H4 (cell line): ENCODE measurements around the gene ABCA4. TPM values are rescaled to one million over a fixed set of nuclear protein-coding genes. Genes with fewer than 3 reads are reported as not detected.
"Not testable (repeated sequence)": the region's sequence is repeated elsewhere in the genome, so short reads cannot be mapped to it uniquely, and the experiment has no call there.

Experiments used
- DNase-seq: peaks from one replicate; pipeline ENCODE4 v3.0.0-alpha.2; 2015; ENCODE audit warnings: low spot score
- total RNA-seq: library from RNA; depleted of rRNA; stranded (reverse); fragments of >200 nt; shearing (Covaris generic); gene quantifications from 2 replicates; pipeline ENCODE4 v1.2.3, GENCODE V29; 2014; rRNA removed

The ABCA4 gene
- 1.0 and 1.1 TPM in 2 replicates for total RNA-seq

- DNase-seq = no peak
These were observed at the start of gene ABCA4 for GRCh38 chr1:94120991-94121390. Gene ABCA4 (minus strand): TSS chr1:94121148. CDS start chr1:94121045, 103 bp downstream.

GRCh38 chr1:94169126-94169525 lies 48.2 kb upstream of the ABCA4 start:
- DNase-seq = no peak

GRCh38 chr1:94165843-94166242 lies 44.9 kb upstream of the ABCA4 start:
- DNase-seq = no peak

- DNase-seq = not testable (repeated sequence)
These were observed 43.9 kb upstream of the ABCA4 start for GRCh38 chr1:94164885-94165284.

GRCh38 chr1:94164121-94164520 lies 43.2 kb upstream of the ABCA4 start:
- DNase-seq = not testable (repeated sequence)

- not testable (repeated sequence) for DNase-seq
These were observed 42.3 kb upstream of the ABCA4 start for GRCh38 chr1:94163249-94163648.

GRCh38 chr1:94160811-94161210 lies 39.9 kb upstream of the ABCA4 start:
- peak; percentile 3 for DNase-seq

- no peak for DNase-seq
These were observed 35.2 kb upstream of the ABCA4 start for GRCh38 chr1:94156096-94156625.

- no peak for DNase-seq
These were observed 34.0 kb upstream of the ABCA4 start for GRCh38 chr1:94154989-94155388.

- no peak for DNase-seq
These were observed 32.2 kb upstream of the ABCA4 start for GRCh38 chr1:94153133-94153532.

GRCh38 chr1:94149166-94149565 lies 28.2 kb upstream of the ABCA4 start:
- DNase-seq = not testable (repeated sequence)

- DNase-seq = no peak
These were observed 25.3 kb upstream of the ABCA4 start for GRCh38 chr1:94146273-94146672.

- no peak for DNase-seq
These were observed 23.9 kb upstream of the ABCA4 start for GRCh38 chr1:94144836-94145235.

- DNase-seq = no peak
These were observed 22.8 kb upstream of the ABCA4 start for GRCh38 chr1:94143809-94144176.

- DNase-seq = no peak
These were observed 22.3 kb upstream of the ABCA4 start for GRCh38 chr1:94143173-94143808.

GRCh38 chr1:94142583-94142982 lies 21.6 kb upstream of the ABCA4 start:
- no peak for DNase-seq

- no peak for DNase-seq
These were observed 21.1 kb upstream of the ABCA4 start for GRCh38 chr1:94142022-94142421.

- no peak for DNase-seq
These were observed 11.2 kb upstream of the ABCA4 start for GRCh38 chr1:94132111-94132510.

GRCh38 chr1:94130851-94131595 lies 10.1 kb upstream of the ABCA4 start:
- no peak for DNase-seq

GRCh38 chr1:94126651-94127050 lies 5.7 kb upstream of the ABCA4 start:
- DNase-seq = no peak

- DNase-seq = no peak
These were observed 4.9 kb upstream of the ABCA4 start for GRCh38 chr1:94125551-94126514.

- no peak for DNase-seq
These were observed 3.6 kb upstream of the ABCA4 start for GRCh38 chr1:94124538-94124937.
